CD4-positive, alpha-beta T cell (primary cell): Measurements from ENCODE around the gene TCF7L2. TPM values are rescaled to one million over a fixed set of nuclear protein-coding genes. Genes with fewer than 3 reads are reported as not detected.

Experiments used
- ATAC-seq: fragments of 200-7000 bp; cut with Tn5 transposase; one replicate; pipeline ENCODE4 v1.10.0; 2022; ENCODE audit warnings: mild to moderate bottlenecking; ENCODE audit not compliant: poor library complexity
- CTCF ChIA-PET: fragments of 350-600 bp; sonication (Branson Sonifier 250); formaldehyde crosslinking; loops from one replicate; lab custom pipeline; 2021; ENCODE audit warnings: antibody characterized with exemption, inconsistent platforms; lab: Charles Lee
- POLR2A ChIA-PET: fragments of 350-600 bp; sonication (Branson Sonifier 250); formaldehyde crosslinking; loops from one replicate; lab custom pipeline; 2021; ENCODE audit warnings: antibody characterized with exemption, inconsistent platforms; lab: Charles Lee
- DNase-seq, 14 experiments: peaks; one replicate each; pipeline ENCODE4 v3.0.0-alpha.2; 2013 to 2020; ENCODE audit warnings: mixed read lengths in 2 of 14
- H3K27ac ChIP-seq, 2 donors: one replicate each; pipeline versions ENCODE4 v1.5.1 to v1.7.0; 2013; ENCODE audit warnings: low read length in 2 of 2, low read depth in 1 of 2, mild to moderate bottlenecking in 1 of 2
- H3K27me3 ChIP-seq, 2 experiments: 1 replicate in 1 of 2; 2 replicates in 1 of 2; pipeline versions ENCODE4 v1.6.1 to v1.7.0; 2013; ENCODE audit warnings: low read length in 2 of 2, control low read depth in 1 of 2, mild to moderate bottlenecking in 1 of 2, moderate library complexity in 1 of 2; ENCODE audit not compliant: insufficient read depth in 2 of 2, control insufficient read depth in 1 of 2
- H3K36me3 ChIP-seq: one replicate; pipeline ENCODE4 v1.6.1; 2013; ENCODE audit warnings: low read length, control low read depth; ENCODE audit not compliant: insufficient read depth
- H3K4me1 ChIP-seq: one replicate; pipeline ENCODE4 v1.6.1; 2013; ENCODE audit warnings: low read length, control low read depth; ENCODE audit not compliant: insufficient read depth
- H3K4me3 ChIP-seq: one replicate; pipeline ENCODE4 v1.5.1; 2013; ENCODE audit warnings: mild to moderate bottlenecking, low read length, moderate library complexity
- H3K9me3 ChIP-seq, 2 experiments: 1 replicate in 1 of 2; 2 replicates in 1 of 2; pipeline versions ENCODE4 v1.6.1 to v1.7.0; 2013; ENCODE audit warnings: low read length in 2 of 2, mild to moderate bottlenecking in 2 of 2, control low read depth in 1 of 2, moderate library complexity in 1 of 2; ENCODE audit not compliant: control insufficient read depth in 1 of 2, insufficient read depth in 1 of 2
- H3K27ac Mint-ChIP-seq: one replicate; pipeline ENCODE4 v1.8.0; 2020; ENCODE audit warnings: mixed read lengths
- H3K27me3 Mint-ChIP-seq: one replicate; pipeline ENCODE4 v1.8.0; 2021; ENCODE audit warnings: mixed read lengths
- H3K36me3 Mint-ChIP-seq: one replicate; pipeline ENCODE4 v1.8.0; 2021; ENCODE audit warnings: low read depth, mixed read lengths
- H3K4me1 Mint-ChIP-seq: one replicate; pipeline ENCODE4 v1.8.0; 2021; ENCODE audit warnings: low read depth, mixed read lengths
- H3K4me3 Mint-ChIP-seq: one replicate; pipeline ENCODE4 v1.8.0; 2020; ENCODE audit warnings: mild to moderate bottlenecking, mixed read lengths
- H3K9me3 Mint-ChIP-seq: one replicate; pipeline ENCODE4 v1.8.0; 2020; ENCODE audit warnings: mixed read lengths
- CTCF ChIP-seq: fragments of 200-600 bp; IDR thresholded peaks from one replicate; pipeline ENCODE4 v1.8.0; 2022; ENCODE audit warnings: antibody characterized with exemption, mild to moderate bottlenecking
- intact Hi-C, 2 experiments: fragments of 100-400 bp; cut with DNase I in 1 of 2; cut with micrococcal nuclease in 1 of 2; formaldehyde crosslinking; loops; one replicate each; pipeline versions ENCODE4 v1.15.1 to v1.9.0; 2023 to 2025; cut with DNase I, micrococcal nuclease
- total RNA-seq, 174 experiments: library from RNA in 2 of 174; stranded (reverse) in 2 of 174; gene quantifications; one replicate each; pipeline ENCODE4 v1.2.3 and lab custom pipeline; 2021 to 2026

The TCF7L2 gene
- total RNA-seq, 2 experiments from 2014 or later, result 4.2 to 4.4 TPM

DNA sequence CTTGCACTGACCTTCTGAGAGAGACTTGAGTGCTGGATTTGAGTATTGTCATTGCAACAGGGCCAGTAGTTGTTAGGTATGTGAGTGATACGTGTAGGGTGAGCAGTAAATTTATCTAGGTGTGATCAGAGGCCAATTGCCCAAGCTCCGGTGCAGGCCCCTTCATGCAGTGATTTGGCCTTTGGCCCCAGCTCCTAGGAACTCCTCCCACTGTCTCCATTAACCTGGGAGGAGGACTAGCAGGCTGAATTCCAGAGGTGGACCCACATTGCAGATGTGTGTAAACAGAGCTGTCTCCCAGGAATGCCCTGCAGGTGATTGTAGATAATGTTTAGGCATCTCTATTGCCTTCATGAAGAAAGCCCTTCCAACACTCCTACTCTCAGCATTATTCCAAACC is 19.5 kb downstream of the TCF7L2 start:
- H3K27me3 Mint-ChIP-seq, result no peaks in the 10 kb centered on the region
- ChIA-PET POLR2A (no interaction called here), CTCF (no interaction called here)
- H3K4me3 ChIP-seq, result no peak overlapping the region
- no peak for DNase-seq
- no peak overlapping the region for H3K4me3 Mint-ChIP-seq
- peaks cover 0 to 2% of the 10 kb centered on the region in 2 experiments for H3K27me3 ChIP-seq
- no peak for ATAC-seq
- no peak overlapping the region for H3K27ac Mint-ChIP-seq
- no peaks in the 10 kb centered on the region for H3K4me1 Mint-ChIP-seq
- H3K36me3 ChIP-seq, result no peaks in the 10 kb centered on the region
- no peaks in the 10 kb centered on the region for H3K36me3 Mint-ChIP-seq
- H3K9me3 Mint-ChIP-seq, result no peaks in the 10 kb centered on the region
- no peaks in the 10 kb centered on the region for H3K9me3 ChIP-seq
- H3K27ac ChIP-seq, result no peak overlapping the region
- no peaks in the 10 kb centered on the region for H3K4me1 ChIP-seq
- intact Hi-C loops, result no loop called here
- TF ChIP-seq CTCF, result no peak

DNA sequence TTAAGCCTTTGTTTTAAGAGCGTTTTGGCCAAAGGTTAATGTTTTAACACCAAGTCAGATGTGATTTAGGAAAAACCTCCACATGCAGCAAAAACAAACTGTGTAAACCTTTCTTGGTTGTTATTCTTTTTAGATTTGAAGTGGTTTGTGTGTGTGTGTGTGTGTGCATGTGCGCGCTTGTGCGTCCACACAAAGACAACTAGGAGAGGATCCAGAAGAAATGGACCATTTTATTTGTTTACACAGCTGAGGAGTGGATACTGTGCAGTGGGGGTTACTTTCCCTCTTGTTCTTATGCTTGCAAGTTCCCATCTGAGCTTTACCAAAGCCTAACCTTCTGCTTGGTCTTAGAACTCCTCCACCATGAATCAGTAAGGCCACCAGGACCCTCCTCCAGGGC is 20.0 kb downstream of the TCF7L2 start:
- Histone ChIP-seq H3K27me3 (peaks cover 0 to 2% of the 10 kb centered on the region in 2 experiments), H3K9me3 (no peaks in the 10 kb centered on the region), H3K36me3 (no peaks in the 10 kb centered on the region), H3K4me3 (no peak overlapping the region), H3K27ac (no peak overlapping the region), H3K4me1 (no peaks in the 10 kb centered on the region)
- H3K4me3 Mint-ChIP-seq, result no peak overlapping the region
- H3K27me3 Mint-ChIP-seq, result peaks cover 2% of the 10 kb centered on the region
- ChIA-PET POLR2A (no interaction called here), CTCF (no interaction called here)
- H3K4me1 Mint-ChIP-seq, result no peaks in the 10 kb centered on the region
- TF ChIP-seq CTCF, result no peak
- H3K27ac Mint-ChIP-seq, result no peak overlapping the region
- no peaks in the 10 kb centered on the region for H3K36me3 Mint-ChIP-seq
- DNase-seq (no peak), ATAC-seq (no peak)
- intact Hi-C loops, result no loop called here
- H3K9me3 Mint-ChIP-seq, result no peaks in the 10 kb centered on the region

DNA sequence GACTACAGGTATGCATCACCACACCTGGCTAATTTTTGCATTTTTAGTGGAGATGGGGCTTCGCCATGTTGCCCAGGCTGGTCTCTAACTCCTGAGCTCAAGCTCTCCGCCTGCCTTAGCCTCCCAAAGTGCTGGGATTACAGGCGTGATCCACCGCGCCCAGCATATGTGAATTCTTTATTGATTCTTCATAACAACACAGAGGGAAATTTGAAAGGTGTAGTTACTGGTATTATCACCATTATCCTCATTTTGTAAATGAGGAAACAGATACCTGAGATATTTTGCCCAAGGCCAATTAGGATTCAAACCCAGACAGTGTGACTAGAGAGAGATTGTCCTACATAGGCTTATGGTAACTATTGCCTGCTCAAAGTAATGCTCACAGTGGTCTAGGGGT is 22.6 kb downstream of the TCF7L2 start:
- H3K9me3 Mint-ChIP-seq, result no peaks in the 10 kb centered on the region
- H3K27ac Mint-ChIP-seq, result no peak overlapping the region
- intact Hi-C loops, result no loop called here
- H3K4me3 Mint-ChIP-seq, result no peak overlapping the region
- ChIA-PET POLR2A (interaction anchor here (0.6 kb wide), 1 partner anchor 24 kb away, joined by 4 read pairs; no protein-coding TSS in a partner anchor), CTCF (no interaction called here)
- H3K36me3 Mint-ChIP-seq, result no peaks in the 10 kb centered on the region
- H3K9me3 ChIP-seq, result no peaks in the 10 kb centered on the region
- ATAC-seq (no peak), DNase-seq (no peak)
- no peaks in the 10 kb centered on the region for H3K4me1 Mint-ChIP-seq
- H3K4me1 ChIP-seq, result no peaks in the 10 kb centered on the region
- TF ChIP-seq CTCF, result no peak
- H3K4me3 ChIP-seq, result no peak overlapping the region
- H3K27ac ChIP-seq, result no peak overlapping the region
- no peaks in the 10 kb centered on the region for H3K36me3 ChIP-seq
- peaks cover 6 to 7% of the 10 kb centered on the region in 2 experiments for H3K27me3 ChIP-seq
- peaks cover 22% of the 10 kb centered on the region for H3K27me3 Mint-ChIP-seq
